Measurements from ENCODE around the gene ILDR2. TPM values are rescaled to one million over a fixed set of nuclear protein-coding genes. Genes with fewer than 3 reads are reported as not detected.

ILDR2 gene
- total RNA-seq, 1 experiment from 2014 or later = 0.42 TPM

DNA sequence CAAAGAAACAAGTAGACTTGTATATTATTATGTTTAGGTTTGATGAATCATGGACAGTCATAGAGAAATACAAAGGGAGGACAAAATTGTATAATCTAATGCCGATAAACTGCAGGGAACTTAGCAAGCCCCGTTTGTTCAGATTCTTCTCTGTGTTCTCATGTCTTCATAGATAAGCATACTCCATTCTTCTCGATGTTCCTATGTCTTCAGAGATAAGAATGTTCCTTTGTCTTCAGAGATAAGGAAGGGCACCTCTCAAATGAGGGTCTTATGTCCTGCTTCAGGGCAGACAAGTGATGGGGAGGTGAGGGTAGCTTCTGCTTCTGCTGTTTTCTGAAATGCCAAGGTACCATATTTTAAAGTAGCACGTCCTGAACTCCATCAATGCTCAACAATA lies 79.6 kb downstream of the ILDR2 start:
- Mint-ChIP-seq H3K36me3 (ENCODE audit: insufficient read depth, unreplicated experiment) (no peaks in the 10 kb centered on the region), H3K27ac (ENCODE audit: low read depth, unreplicated experiment) (no peak overlapping the region), H3K4me1 (ENCODE audit: insufficient read depth, unreplicated experiment) (no peaks in the 10 kb centered on the region), H3K4me3 (ENCODE audit: unreplicated experiment) (no peak overlapping the region), H3K27me3 (ENCODE audit: insufficient read depth, unreplicated experiment) (peaks cover 11% of the 10 kb centered on the region), H3K9me3 (ENCODE audit: unreplicated experiment) (peaks cover 15% of the 10 kb centered on the region)
- no peak for DNase-seq (ENCODE audit: unreplicated experiment)
- CTCF ChIA-PET = interaction anchor here (1.0 to 32.8 kb wide), 4 partner anchors 11 to 417 kb away, joined by 4 to 1662 read pairs (median 34); no protein-coding TSS in a partner anchor
- intact Hi-C loops (cut with micrococcal nuclease) = no loop called here
- TF ChIP-seq, protein P1, sequence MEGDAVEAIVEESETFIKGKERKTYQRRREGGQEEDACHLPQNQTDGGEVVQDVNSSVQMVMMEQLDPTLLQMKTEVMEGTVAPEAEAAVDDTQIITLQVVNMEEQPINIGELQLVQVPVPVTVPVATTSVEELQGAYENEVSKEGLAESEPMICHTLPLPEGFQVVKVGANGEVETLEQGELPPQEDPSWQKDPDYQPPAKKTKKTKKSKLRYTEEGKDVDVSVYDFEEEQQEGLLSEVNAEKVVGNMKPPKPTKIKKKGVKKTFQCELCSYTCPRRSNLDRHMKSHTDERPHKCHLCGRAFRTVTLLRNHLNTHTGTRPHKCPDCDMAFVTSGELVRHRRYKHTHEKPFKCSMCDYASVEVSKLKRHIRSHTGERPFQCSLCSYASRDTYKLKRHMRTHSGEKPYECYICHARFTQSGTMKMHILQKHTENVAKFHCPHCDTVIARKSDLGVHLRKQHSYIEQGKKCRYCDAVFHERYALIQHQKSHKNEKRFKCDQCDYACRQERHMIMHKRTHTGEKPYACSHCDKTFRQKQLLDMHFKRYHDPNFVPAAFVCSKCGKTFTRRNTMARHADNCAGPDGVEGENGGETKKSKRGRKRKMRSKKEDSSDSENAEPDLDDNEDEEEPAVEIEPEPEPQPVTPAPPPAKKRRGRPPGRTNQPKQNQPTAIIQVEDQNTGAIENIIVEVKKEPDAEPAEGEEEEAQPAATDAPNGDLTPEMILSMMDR (IDR thresholded peaks at IDR 0.05; ENCODE audit: unreplicated experiment) = no peak
- POLR2A ChIA-PET = interaction anchor here (1.4 kb wide), 1 partner anchor 10 kb away, joined by 3 read pairs; no protein-coding TSS in a partner anchor
- BruUV-seq (replicated peaks) = no TSS peak

- BruUV-seq (replicated peaks) = no TSS peak
- no peaks in the 10 kb centered on the region for H3K4me1 Mint-ChIP-seq (ENCODE audit: insufficient read depth, unreplicated experiment)
- H3K27me3 Mint-ChIP-seq (ENCODE audit: insufficient read depth, unreplicated experiment) = peaks cover 11% of the 10 kb centered on the region
These were observed 85.6 kb downstream of the ILDR2 start for GRCh38 chr1:166889776-166890175.

GRCh38 chr1:166888373-166889111 lies 86.8 kb downstream of the ILDR2 start:
- intact Hi-C loops (cut with micrococcal nuclease) = no loop called here
- CTCF ChIA-PET = interaction anchor here (0.7 kb wide), 3 partner anchors 21 to 470 kb away, joined by 3 read pairs; no protein-coding TSS in a partner anchor
- Mint-ChIP-seq H3K4me1 (ENCODE audit: insufficient read depth, unreplicated experiment) (no peaks in the 10 kb centered on the region), H3K4me3 (ENCODE audit: unreplicated experiment) (no peak overlapping the region), H3K9me3 (ENCODE audit: unreplicated experiment) (no peaks in the 10 kb centered on the region), H3K27ac (ENCODE audit: low read depth, unreplicated experiment) (no peak overlapping the region), H3K27me3 (ENCODE audit: insufficient read depth, unreplicated experiment) (peaks cover 11% of the 10 kb centered on the region), H3K36me3 (ENCODE audit: insufficient read depth, unreplicated experiment) (no peaks in the 10 kb centered on the region)
- POLR2A ChIA-PET = interaction anchor here (0.7 kb wide), 1 partner anchor 22 kb away, joined by 4 read pairs; no protein-coding TSS in a partner anchor
- TF ChIP-seq, protein P1 (IDR thresholded peaks at IDR 0.05; ENCODE audit: unreplicated experiment) = no peak
- BruUV-seq (replicated peaks) = no TSS peak
- no peak for DNase-seq (ENCODE audit: unreplicated experiment)

More at GRCh38 chr1:166889776-166890175, 85.6 kb downstream of the ILDR2 start:
- Mint-ChIP-seq H3K9me3 (ENCODE audit: unreplicated experiment) (no peaks in the 10 kb centered on the region), H3K4me3 (ENCODE audit: unreplicated experiment) (no peak overlapping the region), H3K36me3 (ENCODE audit: insufficient read depth, unreplicated experiment) (no peaks in the 10 kb centered on the region), H3K27ac (ENCODE audit: low read depth, unreplicated experiment) (no peak overlapping the region)
- intact Hi-C loops (cut with micrococcal nuclease) = no loop called here
- no peak for DNase-seq (ENCODE audit: unreplicated experiment)
- TF ChIP-seq, protein P1 (IDR thresholded peaks at IDR 0.05; ENCODE audit: unreplicated experiment) = no peak
- CTCF ChIA-PET = no interaction called here
- POLR2A ChIA-PET = no interaction called here

DNA sequence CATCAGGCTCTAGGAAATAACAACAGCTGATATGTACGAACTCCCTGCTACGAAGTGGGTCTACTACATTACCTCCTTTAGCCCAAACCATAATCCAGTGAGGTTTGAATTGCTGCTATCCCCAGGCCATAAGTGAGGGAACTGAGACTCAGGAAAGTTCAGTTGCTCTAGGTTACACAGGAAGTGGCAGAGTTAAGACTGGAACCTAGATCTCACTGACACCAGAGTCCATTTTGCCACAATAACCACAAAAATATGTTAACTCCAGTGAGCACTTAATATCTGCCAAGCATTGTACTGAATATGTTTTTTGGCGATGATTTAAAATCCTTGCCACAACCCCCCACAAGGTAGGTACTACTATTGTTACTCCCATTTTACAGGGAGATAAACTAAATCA lies 90.4 kb downstream of the ILDR2 start:
- Mint-ChIP-seq H3K4me3 (ENCODE audit: unreplicated experiment) (no peak overlapping the region), H3K9me3 (ENCODE audit: unreplicated experiment) (no peaks in the 10 kb centered on the region), H3K27me3 (ENCODE audit: insufficient read depth, unreplicated experiment) (no peaks in the 10 kb centered on the region), H3K36me3 (ENCODE audit: insufficient read depth, unreplicated experiment) (no peaks in the 10 kb centered on the region), H3K4me1 (ENCODE audit: insufficient read depth, unreplicated experiment) (no peaks in the 10 kb centered on the region), H3K27ac (ENCODE audit: low read depth, unreplicated experiment) (no peak overlapping the region)
- ChIA-PET CTCF (interaction anchor here (0.6 to 9.3 kb wide), 4 partner anchors 11 to 558 kb away, joined by 3 to 89 read pairs (median 4); no protein-coding TSS in a partner anchor), POLR2A (interaction anchor here (1.1 kb wide), 1 partner anchor 9 kb away, joined by 3 read pairs; the partner anchor contains the start of gene TADA1)
- no peak for DNase-seq (ENCODE audit: unreplicated experiment)
- intact Hi-C loops (cut with micrococcal nuclease) = no loop called here
- no TSS peak for BruUV-seq (replicated peaks)
- TF ChIP-seq, protein P1 (IDR thresholded peaks at IDR 0.05; ENCODE audit: unreplicated experiment) = no peak

All from MCF 10A (cell line).